ENCODE measurements around the gene DVL2.

Gene DVL2

GRCh38 chr17:7260651-7261378, 26.5 kb upstream of the DVL2 start:
- Mint-ChIP-seq H3K27ac (peak overlapping the region; percentile 63), H3K4me1 (peaks cover 26% of the 10 kb centered on the region), H3K36me3 (peaks cover 16% of the 10 kb centered on the region), H3K27me3 (peaks cover 24% of the 10 kb centered on the region), H3K4me3 (peak overlapping the region; percentile 72), H3K9me3 (no peaks in the 10 kb centered on the region)
- ATAC-seq, result peak; percentile 68

- peaks cover 16% of the 10 kb centered on the region for H3K36me3 Mint-ChIP-seq
- no peak overlapping the region for H3K4me3 Mint-ChIP-seq
Observed at GRCh38 chr17:7260151-7260550, 25.8 kb upstream of the DVL2 start.

GRCh38 chr17:7259555-7259889, 25.2 kb upstream of the DVL2 start:
- H3K4me1 Mint-ChIP-seq, result peaks cover 31% of the 10 kb centered on the region
- no peak overlapping the region for H3K27ac Mint-ChIP-seq
- H3K4me3 Mint-ChIP-seq, result no peak overlapping the region

More at GRCh38 chr17:7260151-7260550, 25.8 kb upstream of the DVL2 start:
- Mint-ChIP-seq H3K27me3 (peaks cover 22% of the 10 kb centered on the region), H3K9me3 (no peaks in the 10 kb centered on the region), H3K27ac (no peak overlapping the region), H3K4me1 (peaks cover 26% of the 10 kb centered on the region)
- no peak for ATAC-seq

GRCh38 chr17:7258731-7259554, 24.6 kb upstream of the DVL2 start:
- H3K9me3 Mint-ChIP-seq, result no peaks in the 10 kb centered on the region
- peaks cover 29% of the 10 kb centered on the region for H3K4me1 Mint-ChIP-seq
- H3K36me3 Mint-ChIP-seq, result peaks cover 22% of the 10 kb centered on the region
- no peak for ATAC-seq
- no peak overlapping the region for H3K4me3 Mint-ChIP-seq
- H3K27ac Mint-ChIP-seq, result no peak overlapping the region
- peaks cover 17% of the 10 kb centered on the region for H3K27me3 Mint-ChIP-seq

More at GRCh38 chr17:7259555-7259889, 25.2 kb upstream of the DVL2 start:
- H3K9me3 Mint-ChIP-seq, result no peaks in the 10 kb centered on the region
- H3K36me3 Mint-ChIP-seq, result peaks cover 21% of the 10 kb centered on the region
- peaks cover 22% of the 10 kb centered on the region for H3K27me3 Mint-ChIP-seq
- no peak for ATAC-seq

GRCh38 chr17:7256766-7257456, 22.6 kb upstream of the DVL2 start:
- no peak overlapping the region for H3K27ac Mint-ChIP-seq
- no peaks in the 10 kb centered on the region for H3K27me3 Mint-ChIP-seq
- peaks cover 33% of the 10 kb centered on the region for H3K36me3 Mint-ChIP-seq
- H3K4me3 Mint-ChIP-seq, result no peak overlapping the region
- ATAC-seq, result no peak
- H3K9me3 Mint-ChIP-seq, result no peaks in the 10 kb centered on the region
- H3K4me1 Mint-ChIP-seq, result peaks cover 23% of the 10 kb centered on the region

- Mint-ChIP-seq H3K36me3 (peaks cover 33% of the 10 kb centered on the region), H3K4me1 (peaks cover 35% of the 10 kb centered on the region), H3K27me3 (no peaks in the 10 kb centered on the region), H3K27ac (peak overlapping the region; percentile 51), H3K9me3 (no peaks in the 10 kb centered on the region), H3K4me3 (no peak overlapping the region)
- no peak for ATAC-seq
Observed at GRCh38 chr17:7254511-7254910, 20.2 kb upstream of the DVL2 start.

GRCh38 chr17:7253082-7253481, 18.8 kb upstream of the DVL2 start:
- Mint-ChIP-seq H3K9me3 (no peaks in the 10 kb centered on the region), H3K4me3 (peak overlapping the region; percentile 91), H3K27me3 (no peaks in the 10 kb centered on the region), H3K27ac (peak overlapping the region; percentile 98), H3K4me1 (peaks cover 47% of the 10 kb centered on the region), H3K36me3 (peaks cover 44% of the 10 kb centered on the region)
- no peak for ATAC-seq

GRCh38 chr17:7252176-7253043, 18.1 kb upstream of the DVL2 start, which contains the start of gene ELP5:
Gene ELP5, plus strand, starts transcription at chr17:7252215. Its CDS starts 336 bp downstream, at chr17:7252551.
- ATAC-seq, result peak; percentile 85
- Mint-ChIP-seq H3K27ac (peak within 1 kb of the TSS; percentile 98), H3K36me3 (peaks cover 43% of the 10 kb centered on the region), H3K4me1 (peaks cover 47% of the 10 kb centered on the region), H3K9me3 (no peaks in the 10 kb centered on the region), H3K4me3 (peak within 1 kb of the TSS; percentile 91), H3K27me3 (no peaks in the 10 kb centered on the region)

GRCh38 chr17:7251661-7252175, 17.4 kb upstream of the DVL2 start, which contains the start of gene CTDNEP1:
Gene CTDNEP1, minus strand, starts transcription at chr17:7251734. Its CDS starts 438 bp downstream, at chr17:7251296.
- Mint-ChIP-seq H3K9me3 (no peaks in the 10 kb centered on the region), H3K27me3 (no peaks in the 10 kb centered on the region), H3K36me3 (peaks cover 39% of the 10 kb centered on the region), H3K4me3 (peak within 1 kb of the TSS; percentile 91), H3K4me1 (peaks cover 47% of the 10 kb centered on the region), H3K27ac (peak within 1 kb of the TSS; percentile 98)
- ATAC-seq, result peak; percentile 97

GRCh38 chr17:7250695-7251627, 16.6 kb upstream of the DVL2 start:
- peaks cover 47% of the 10 kb centered on the region for H3K4me1 Mint-ChIP-seq

GRCh38 chr17:7249830-7250229, 15.5 kb upstream of the DVL2 start:
- ATAC-seq, result no peak
- no peaks in the 10 kb centered on the region for H3K27me3 Mint-ChIP-seq
- H3K36me3 Mint-ChIP-seq, result peaks cover 39% of the 10 kb centered on the region
- peaks cover 45% of the 10 kb centered on the region for H3K4me1 Mint-ChIP-seq
- H3K27ac Mint-ChIP-seq, result peak overlapping the region; percentile 98
- peak overlapping the region; percentile 91 for H3K4me3 Mint-ChIP-seq
- no peaks in the 10 kb centered on the region for H3K9me3 Mint-ChIP-seq

More at GRCh38 chr17:7250695-7251627, 16.6 kb upstream of the DVL2 start:
- peak; percentile 6 for ATAC-seq
- no peaks in the 10 kb centered on the region for H3K9me3 Mint-ChIP-seq
- H3K27ac Mint-ChIP-seq, result peak overlapping the region; percentile 98
- H3K36me3 Mint-ChIP-seq, result peaks cover 39% of the 10 kb centered on the region
- no peaks in the 10 kb centered on the region for H3K27me3 Mint-ChIP-seq
- peak overlapping the region; percentile 91 for H3K4me3 Mint-ChIP-seq

- peak overlapping the region; percentile 91 for H3K4me3 Mint-ChIP-seq
Observed at GRCh38 chr17:7249214-7249613, 14.9 kb upstream of the DVL2 start.

GRCh38 chr17:7248796-7249195, 14.5 kb upstream of the DVL2 start:
- Mint-ChIP-seq H3K4me3 (no peak overlapping the region), H3K36me3 (peaks cover 39% of the 10 kb centered on the region), H3K27ac (no peak overlapping the region), H3K4me1 (peaks cover 40% of the 10 kb centered on the region), H3K27me3 (no peaks in the 10 kb centered on the region), H3K9me3 (no peaks in the 10 kb centered on the region)
- ATAC-seq, result no peak

More at GRCh38 chr17:7249214-7249613, 14.9 kb upstream of the DVL2 start:
- no peaks in the 10 kb centered on the region for H3K27me3 Mint-ChIP-seq
- H3K4me1 Mint-ChIP-seq, result peaks cover 40% of the 10 kb centered on the region
- no peak for ATAC-seq
- H3K9me3 Mint-ChIP-seq, result no peaks in the 10 kb centered on the region
- H3K27ac Mint-ChIP-seq, result peak overlapping the region; percentile 98
- H3K36me3 Mint-ChIP-seq, result peaks cover 39% of the 10 kb centered on the region
